ENCODE measurements around the gene ZNF579.

DNA sequence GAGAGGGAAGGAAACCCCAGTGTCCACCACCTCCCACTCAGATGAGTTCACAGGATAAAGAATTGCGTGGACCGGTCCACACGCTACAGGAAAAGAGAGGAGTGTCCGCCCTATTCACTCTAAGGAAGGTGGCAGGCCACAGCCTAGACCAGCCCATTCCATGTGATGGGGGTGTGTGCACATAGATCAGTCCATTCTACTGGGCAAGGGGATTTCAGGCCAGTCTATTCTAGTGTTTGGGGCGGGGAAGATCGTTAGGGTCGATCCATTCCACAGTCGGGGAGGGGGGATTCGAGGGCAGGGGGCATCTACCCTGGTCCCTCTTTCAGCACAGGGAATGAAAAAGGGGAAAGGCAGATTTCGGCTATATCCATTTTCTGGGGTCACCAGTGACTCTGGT lies 10.9 kb upstream of the ZNF579 start:
- TF ChIP-seq POLR2A (IDR thresholded peaks at IDR 0.05; ENCODE audit: low read depth, low read length) (no peak), POLR2AphosphoS5 (IDR thresholded peaks at IDR 0.05; ENCODE audit: low read depth, low read length) (no peak), TAF1 (IDR thresholded peaks at IDR 0.05; ENCODE audit: low read depth, low read length) (no peak), PAX5 (IDR thresholded peaks at IDR 0.05; ENCODE audit: insufficient read depth, low read length, severe bottlenecking) (no peak)
